PC-9 (cell line): ENCODE data around the gene AUTS2. TPM values are rescaled to one million over a fixed set of nuclear protein-coding genes. Genes with fewer than 3 reads are reported as not detected.

Experiments
- BruUV-seq: library from RNA; stranded (reverse); fragments of 400-500 nt; replicated peaks from 2 replicates; lab custom pipeline; 2021; lab: Mats Ljungman, UMichigan
- CTCF ChIA-PET: fragments of 300-600 bp; sonication (Branson Sonifier 250); formaldehyde crosslinking; loops from one replicate; lab custom pipeline; 2022; ENCODE audit warnings: antibody characterized with exemption; lab: Charles Lee
- POLR2A ChIA-PET: fragments of 300-600 bp; sonication (Branson Sonifier 250); formaldehyde crosslinking; loops from one replicate; lab custom pipeline; 2022; ENCODE audit warnings: antibody characterized with exemption; ENCODE audit not compliant: unreplicated experiment; lab: Charles Lee
- DNase-seq, 2 experiments: peaks; one replicate each; pipeline versions ENCODE4 v3.0.0 to v3.0.0-alpha.2; 2015 to 2022; ENCODE audit warnings: mixed read lengths in 1 of 2
- H2AFZ ChIP-seq: fragments of 200-600 bp; sonication (generic); 2 replicates; pipeline ENCODE4 v1.8.1; 2017; ENCODE audit warnings: antibody characterized with exemption
- H3F3A ChIP-seq: fragments of 200-600 bp; sonication (generic); 2 replicates; pipeline ENCODE4 v1.8.1; 2017; ENCODE audit warnings: antibody characterized with exemption, mild to moderate bottlenecking, low read depth; ENCODE audit not compliant: insufficient read depth
- H3K27ac ChIP-seq: fragments of 200-600 bp; sonication (generic); 2 replicates; pipeline ENCODE4 v1.6.1; 2016; ENCODE audit warnings: mixed run types
- H3K27me3 ChIP-seq: fragments of 200-600 bp; sonication (generic); 2 replicates; pipeline ENCODE4 v1.6.1; 2016; ENCODE audit warnings: low read depth, mixed run types; ENCODE audit not compliant: insufficient read depth
- H3K36me3 ChIP-seq: fragments of 200-600 bp; sonication (generic); 2 replicates; pipeline ENCODE4 v1.6.1; 2016; ENCODE audit warnings: low read depth, mixed run types
- H3K4me1 ChIP-seq: fragments of 200-600 bp; sonication (generic); replicated peaks from 2 replicates; pipeline ENCODE4 v1.6.1; 2016; ENCODE audit warnings: mixed run types; ENCODE audit not compliant: insufficient read depth
- H3K4me2 ChIP-seq: fragments of 200-600 bp; sonication (generic); 2 replicates; pipeline ENCODE4 v1.6.1; 2017; ENCODE audit warnings: mixed run types
- H3K4me3 ChIP-seq: fragments of 200-600 bp; sonication (generic); 2 replicates; pipeline ENCODE4 v1.6.1; 2016; ENCODE audit warnings: mixed run types
- H3K79me2 ChIP-seq: fragments of 200-600 bp; sonication (generic); 2 replicates; pipeline ENCODE4 v1.6.1; 2017; ENCODE audit warnings: low read depth, mixed run types
- H3K9me2 ChIP-seq: fragments of 200-600 bp; sonication (generic); 2 replicates; pipeline ENCODE4 v1.8.1; 2017; ENCODE audit warnings: mild to moderate bottlenecking; ENCODE audit not compliant: insufficient read depth
- H3K9me3 ChIP-seq: fragments of 200-600 bp; sonication (generic); 2 replicates; pipeline ENCODE4 v1.8.1; 2016; ENCODE audit warnings: low read depth; ENCODE audit not compliant: insufficient read depth
- H4K20me1 ChIP-seq: fragments of 200-600 bp; sonication (generic); 2 replicates; pipeline ENCODE4 v1.8.1; 2017; ENCODE audit not compliant: insufficient read depth
- CTCF ChIP-seq: fragments of 200-600 bp; sonication (generic); conservative IDR thresholded peaks from 2 replicates; pipeline ENCODE4 v1.6.1; 2017; ENCODE audit warnings: mixed run types, antibody characterized with exemption, mild to moderate bottlenecking, moderate library complexity
- EZH2 ChIP-seq: fragments of 200-600 bp; sonication (generic); IDR thresholded peaks from 2 replicates; pipeline ENCODE4 v1.8.0; 2017; ENCODE audit warnings: antibody characterized with exemption, low read depth
- intact Hi-C: fragments of 100-400 bp; cut with micrococcal nuclease; formaldehyde crosslinking; loops from one replicate; pipeline ENCODE4 v1.10.0; 2022; ENCODE audit not compliant: unreplicated experiment
- total RNA-seq: library from RNA; stranded (reverse); gene quantifications from 2 replicates; pipeline ENCODE4 v1.2.3, GENCODE V29; 2021

The AUTS2 gene
- total RNA-seq, 1 experiment from 2014 or later: not detected

- H3K27me3 ChIP-seq: peaks cover 9% of the 10 kb centered on the region; the same call in 1 of the 2 replicates
- H3K4me1 ChIP-seq: no peaks in the 10 kb centered on the region
- H3F3A ChIP-seq: no peaks in the 10 kb centered on the region
- no peaks in the 10 kb centered on the region for H4K20me1 ChIP-seq
- intact Hi-C loops: no loop called here
- no peak overlapping the region for H2AFZ ChIP-seq
- no TSS peak for BruUV-seq
- POLR2A ChIA-PET: no interaction called here
- TF ChIP-seq EZH2: no peak
- no peak for TF ChIP-seq CTCF
- H3K4me2 ChIP-seq: no peak overlapping the region
- H3K9me3 ChIP-seq: no peaks in the 10 kb centered on the region
- no peak overlapping the region for H3K27ac ChIP-seq
- no peak overlapping the region for H3K4me3 ChIP-seq
- no peaks in the 10 kb centered on the region for H3K9me2 ChIP-seq
- CTCF ChIA-PET: no interaction called here
- no peaks in the 10 kb centered on the region for H3K79me2 ChIP-seq
- H3K36me3 ChIP-seq: no peaks in the 10 kb centered on the region
- no peak for DNase-seq
These were observed 1235.5 kb downstream of the AUTS2 start for GRCh38 chr7:70833726-70834125.

GRCh38 chr7:70834424-70834823 is 1236.1 kb downstream of the AUTS2 start:
- H3K9me2 ChIP-seq: no peaks in the 10 kb centered on the region
- BruUV-seq: no TSS peak
- no peak overlapping the region for H3K27ac ChIP-seq
- no peaks in the 10 kb centered on the region for H3K4me1 ChIP-seq
- no peak overlapping the region for H3K4me2 ChIP-seq
- no peak overlapping the region for H3K4me3 ChIP-seq
- H3K9me3 ChIP-seq: no peaks in the 10 kb centered on the region
- TF ChIP-seq EZH2: no peak
- no peak for TF ChIP-seq CTCF
- POLR2A ChIA-PET: no interaction called here
- no peaks in the 10 kb centered on the region for H4K20me1 ChIP-seq
- H3K36me3 ChIP-seq: no peaks in the 10 kb centered on the region
- no peaks in the 10 kb centered on the region for H3F3A ChIP-seq
- intact Hi-C loops: no loop called here
- CTCF ChIA-PET: no interaction called here
- no peak overlapping the region for H2AFZ ChIP-seq
- no peak for DNase-seq
- H3K27me3 ChIP-seq: peaks cover 9% of the 10 kb centered on the region; the same call in 1 of the 2 replicates
- no peaks in the 10 kb centered on the region for H3K79me2 ChIP-seq

GRCh38 chr7:70835658-70836057 is 1237.4 kb downstream of the AUTS2 start:
- no peak for TF ChIP-seq CTCF
- TF ChIP-seq EZH2: no peak
- no TSS peak for BruUV-seq
- intact Hi-C loops: no loop called here

More at GRCh38 chr7:70835658-70836057, 1237.4 kb downstream of the AUTS2 start:
- no peak for DNase-seq
- no peaks in the 10 kb centered on the region for H3K9me2 ChIP-seq
- POLR2A ChIA-PET: no interaction called here
- H3K27me3 ChIP-seq: peaks cover 9% of the 10 kb centered on the region; the same call in 1 of the 2 replicates
- H3K36me3 ChIP-seq: no peaks in the 10 kb centered on the region
- no peaks in the 10 kb centered on the region for H4K20me1 ChIP-seq
- H3K27ac ChIP-seq: no peak overlapping the region
- H3K4me2 ChIP-seq: no peak overlapping the region
- no peaks in the 10 kb centered on the region for H3K9me3 ChIP-seq
- H3F3A ChIP-seq: no peaks in the 10 kb centered on the region
- no peaks in the 10 kb centered on the region for H3K4me1 ChIP-seq
- H3K4me3 ChIP-seq: no peak overlapping the region
- no peak overlapping the region for H2AFZ ChIP-seq
- H3K79me2 ChIP-seq: no peaks in the 10 kb centered on the region
- CTCF ChIA-PET: no interaction called here
